ENCODE results near the gene OR5D18. TPM values are rescaled to one million over a fixed set of nuclear protein-coding genes. Genes with fewer than 3 reads are reported as not detected.

The OR5D18 gene
- total RNA-seq, result not detected
- polyA plus RNA-seq, result not detected
- long read RNA-seq, donor 1, result 0 reads
- long read RNA-seq, donor 2, result 0 reads

DNA sequence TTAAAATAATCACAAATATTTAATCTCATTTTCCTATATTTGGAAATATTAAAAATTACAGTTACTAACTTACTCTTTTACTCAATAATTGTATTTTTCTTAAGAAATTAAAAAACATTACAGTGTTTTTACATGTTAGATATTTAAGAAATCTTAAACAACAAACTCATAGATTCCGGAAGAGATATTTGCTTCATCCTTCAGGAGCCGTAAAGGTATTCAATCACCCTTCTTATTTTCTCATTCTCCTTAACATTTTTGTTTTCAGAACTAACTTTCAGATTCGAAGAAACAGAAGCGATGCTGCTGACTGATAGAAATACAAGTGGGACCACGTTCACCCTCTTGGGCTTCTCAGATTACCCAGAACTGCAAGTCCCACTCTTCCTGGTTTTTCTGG is at the start of gene OR5D18:
Gene OR5D18, plus strand, starts transcription at position 301 of the 400 bp plus-strand sequence. Its CDS starts 0 bp downstream, at position 301.
- no peak within 1 kb of the TSS for H3K4me3 ChIP-seq (ENCODE audit: low read length in 2 of 2)
- H3K4me1 ChIP-seq (ENCODE audit: control insufficient read depth in 1 of 2, insufficient read depth in 2 of 2, low read length in 2 of 2), result no peaks in the 10 kb centered on the region
- no peak within 1 kb of the TSS for H3K27ac ChIP-seq (ENCODE audit: low read depth in 1 of 2, low read length in 2 of 2)
- H3K9me3 ChIP-seq (ENCODE audit: control insufficient read depth, low read length), result no peaks in the 10 kb centered on the region
- no peaks in the 10 kb centered on the region for H3K27me3 ChIP-seq (ENCODE audit: control insufficient read depth in 1 of 2, insufficient read depth in 2 of 2, low read length in 1 of 2)
- no peaks in the 10 kb centered on the region for H3K36me3 ChIP-seq (ENCODE audit: control insufficient read depth in 1 of 2, insufficient read depth in 2 of 2, low read length in 1 of 2)
- no peak for ATAC-seq (ENCODE audit: low FRiP score)
- DNase-seq, result no peak
- WGBS, 2 donors, result 80 to 82% methylated on average over 5 of the region's 5 CpGs
- intact Hi-C loops (cut with DNase I), result no loop called here

DNA sequence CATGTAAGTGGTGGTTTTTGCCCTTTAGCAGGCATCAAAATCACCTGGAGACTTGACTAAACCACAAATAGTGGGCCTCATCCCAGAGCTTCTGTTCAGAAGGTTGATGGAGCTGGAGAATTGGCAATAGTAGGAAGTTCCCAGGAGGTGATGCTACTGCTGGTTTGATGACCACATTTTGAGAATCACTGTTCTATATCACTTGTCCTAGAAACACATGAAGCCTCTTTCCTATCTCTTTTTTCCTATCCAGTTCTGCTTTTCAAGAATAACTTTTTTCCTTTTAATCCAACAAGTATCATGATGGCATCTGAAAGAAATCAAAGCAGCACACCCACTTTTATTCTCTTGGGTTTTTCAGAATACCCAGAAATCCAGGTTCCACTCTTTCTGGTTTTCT is 46.3 kb upstream of the OR5D18 start, which contains the start of gene OR5D13:
Gene OR5D13, plus strand, starts transcription at position 301 of the 400 bp plus-strand sequence. Its CDS starts 0 bp downstream, at position 301.
- intact Hi-C loops (cut with DNase I), result no loop called here
- ATAC-seq (ENCODE audit: low FRiP score) (no peak), DNase-seq (no peak)
- Histone ChIP-seq H3K27me3 (ENCODE audit: control insufficient read depth in 1 of 2, insufficient read depth in 2 of 2, low read length in 1 of 2) (no peaks in the 10 kb centered on the region), H3K36me3 (ENCODE audit: control insufficient read depth in 1 of 2, insufficient read depth in 2 of 2, low read length in 1 of 2) (no peaks in the 10 kb centered on the region), H3K27ac (ENCODE audit: low read depth in 1 of 2, low read length in 2 of 2) (no peak within 1 kb of the TSS), H3K4me3 (ENCODE audit: low read length in 2 of 2) (no peak within 1 kb of the TSS), H3K9me3 (ENCODE audit: control insufficient read depth, low read length) (no peaks in the 10 kb centered on the region), H3K4me1 (ENCODE audit: control insufficient read depth in 1 of 2, insufficient read depth in 2 of 2, low read length in 2 of 2) (no peaks in the 10 kb centered on the region)

DNA sequence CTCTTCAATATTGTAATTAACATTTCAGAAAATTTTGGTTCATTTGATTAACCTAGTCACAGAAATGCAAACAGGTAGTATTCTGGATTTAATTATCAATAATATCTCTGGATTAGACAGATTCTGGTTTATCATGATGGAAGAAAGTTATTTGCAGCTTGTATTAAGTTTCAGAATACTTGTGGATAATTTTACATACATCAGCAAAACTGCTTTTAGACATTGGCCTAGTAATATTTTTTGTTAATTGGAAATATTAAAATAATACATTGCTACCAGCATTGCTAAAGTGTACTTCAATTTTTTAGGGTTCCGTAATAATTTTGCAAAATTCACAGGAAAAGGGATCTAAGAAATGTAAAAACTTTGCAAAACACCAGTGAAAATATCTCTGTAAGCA is 27.8 kb upstream of the OR5D18 start:
- H3K27ac ChIP-seq (ENCODE audit: low read depth in 1 of 2, low read length in 2 of 2), result no peak overlapping the region
- H3K36me3 ChIP-seq (ENCODE audit: control insufficient read depth in 1 of 2, insufficient read depth in 2 of 2, low read length in 1 of 2), result no peaks in the 10 kb centered on the region
- H3K27me3 ChIP-seq (ENCODE audit: control insufficient read depth in 1 of 2, insufficient read depth in 2 of 2, low read length in 1 of 2), result no peaks in the 10 kb centered on the region
- no peak for DNase-seq
- H3K4me1 ChIP-seq (ENCODE audit: control insufficient read depth in 1 of 2, insufficient read depth in 2 of 2, low read length in 2 of 2), result no peaks in the 10 kb centered on the region
- no peak for ATAC-seq (ENCODE audit: low FRiP score)
- intact Hi-C loops (cut with DNase I), result no loop called here
- H3K9me3 ChIP-seq (ENCODE audit: control insufficient read depth, low read length), result no peaks in the 10 kb centered on the region
- 86 to 88% methylated on average over 1 of the region's 1 CpG for WGBS, 2 donors
- H3K4me3 ChIP-seq (ENCODE audit: low read length in 2 of 2), result no peak overlapping the region

DNA sequence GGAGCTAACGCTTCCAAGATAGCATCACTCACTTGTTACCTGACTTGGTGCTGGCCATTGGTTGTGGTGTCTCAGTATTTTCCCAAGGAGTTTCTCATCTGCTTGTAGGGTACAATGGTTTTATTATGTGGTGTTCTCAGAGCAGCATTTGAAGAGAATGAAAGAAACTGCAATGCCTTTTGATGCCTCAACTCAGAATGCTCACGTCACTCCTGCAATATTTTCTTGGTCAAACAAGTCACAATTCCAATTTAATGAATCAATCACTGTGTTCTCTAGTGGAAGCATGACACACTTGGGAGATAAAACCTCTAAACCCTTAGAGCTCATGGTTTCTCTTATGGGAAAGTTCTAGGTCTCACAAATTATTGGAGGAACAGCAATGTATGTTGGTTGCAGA is 26.1 kb upstream of the OR5D18 start:
- intact Hi-C loops (cut with DNase I), result no loop called here
- no peaks in the 10 kb centered on the region for H3K36me3 ChIP-seq (ENCODE audit: control insufficient read depth in 1 of 2, insufficient read depth in 2 of 2, low read length in 1 of 2)
- no peaks in the 10 kb centered on the region for H3K27me3 ChIP-seq (ENCODE audit: control insufficient read depth in 1 of 2, insufficient read depth in 2 of 2, low read length in 1 of 2)
- no peak overlapping the region for H3K27ac ChIP-seq (ENCODE audit: low read depth in 1 of 2, low read length in 2 of 2)
- no peak for ATAC-seq (ENCODE audit: low FRiP score)
- WGBS, 2 donors, result 43 to 56% methylated on average over 2 of the region's 2 CpGs
- H3K9me3 ChIP-seq (ENCODE audit: control insufficient read depth, low read length), result no peaks in the 10 kb centered on the region
- no peak for DNase-seq
- H3K4me3 ChIP-seq (ENCODE audit: low read length in 2 of 2), result no peak overlapping the region
- no peaks in the 10 kb centered on the region for H3K4me1 ChIP-seq (ENCODE audit: control insufficient read depth in 1 of 2, insufficient read depth in 2 of 2, low read length in 2 of 2)

DNA sequence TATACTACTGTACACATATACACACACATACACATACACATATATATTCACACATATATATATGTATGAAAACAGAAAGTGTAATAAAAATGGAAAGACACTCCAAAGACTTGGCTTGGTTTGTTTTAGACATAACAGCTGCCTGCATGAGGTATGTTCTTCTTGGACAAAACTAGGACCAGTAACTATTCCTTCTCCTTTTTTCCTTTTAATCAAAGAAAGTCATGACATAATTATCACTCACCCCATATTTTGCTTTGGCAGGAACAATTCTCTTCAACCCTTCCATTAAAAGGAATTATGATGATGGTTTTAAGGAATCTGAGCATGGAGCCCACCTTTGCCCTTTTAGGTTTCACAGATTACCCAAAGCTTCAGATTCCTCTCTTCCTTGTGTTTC is 24.2 kb upstream of the OR5D18 start, which contains the start of gene OR5D14:
Gene OR5D14, plus strand, starts transcription at position 301 of the 400 bp plus-strand sequence. Its CDS starts 0 bp downstream, at position 301.
- H3K27me3 ChIP-seq (ENCODE audit: control insufficient read depth in 1 of 2, insufficient read depth in 2 of 2, low read length in 1 of 2), result no peaks in the 10 kb centered on the region
- intact Hi-C loops (cut with DNase I), result no loop called here
- H3K4me3 ChIP-seq (ENCODE audit: low read length in 2 of 2), result no peak within 1 kb of the TSS
- no peaks in the 10 kb centered on the region for H3K9me3 ChIP-seq (ENCODE audit: control insufficient read depth, low read length)
- H3K36me3 ChIP-seq (ENCODE audit: control insufficient read depth in 1 of 2, insufficient read depth in 2 of 2, low read length in 1 of 2), result no peaks in the 10 kb centered on the region
- no peaks in the 10 kb centered on the region for H3K4me1 ChIP-seq (ENCODE audit: control insufficient read depth in 1 of 2, insufficient read depth in 2 of 2, low read length in 2 of 2)
- DNase-seq (no peak), ATAC-seq (ENCODE audit: low FRiP score) (no peak)
- no peak within 1 kb of the TSS for H3K27ac ChIP-seq (ENCODE audit: low read depth in 1 of 2, low read length in 2 of 2)

DNA sequence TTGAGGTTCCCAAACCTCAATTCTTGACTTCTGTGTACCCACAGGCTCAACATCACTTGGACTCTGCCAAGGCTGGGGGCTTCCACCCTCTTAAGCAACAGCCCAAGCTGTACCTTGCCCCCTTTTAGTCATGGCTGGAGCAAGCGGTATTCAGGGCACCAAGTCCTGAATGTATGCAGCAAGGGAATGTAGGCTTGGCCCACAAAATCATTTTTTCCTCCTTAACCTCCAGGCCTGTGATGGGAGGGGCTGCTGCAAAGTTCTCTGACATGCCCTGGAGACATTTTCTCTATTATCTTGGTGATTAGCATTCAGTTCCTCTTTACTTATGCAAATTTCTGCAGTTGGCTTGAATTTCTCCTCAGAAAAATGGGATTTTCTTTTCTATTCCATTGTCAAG is 13.2 kb upstream of the OR5D18 start:
- no peak for ATAC-seq (ENCODE audit: low FRiP score)
- H3K27ac ChIP-seq (ENCODE audit: low read depth in 1 of 2, low read length in 2 of 2), result no peak overlapping the region

DNA sequence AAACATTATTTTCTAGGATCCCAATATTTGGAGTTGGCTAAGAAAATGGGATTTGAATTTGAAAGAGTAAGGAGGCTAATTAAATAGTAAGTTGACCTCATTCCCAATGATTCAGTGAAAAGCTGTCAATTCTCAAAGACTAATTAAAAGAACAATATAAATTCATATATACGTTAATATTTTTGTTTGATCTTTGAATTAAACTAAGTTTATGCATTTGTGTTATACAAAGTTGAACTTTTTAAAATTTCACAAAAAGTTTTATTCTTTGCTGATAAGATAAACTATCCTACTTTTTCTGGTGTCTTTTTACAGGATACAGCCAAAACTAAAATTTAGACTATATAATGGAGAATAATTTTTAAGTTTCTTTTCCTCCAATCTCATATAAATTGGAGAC is 8.4 kb upstream of the OR5D18 start, which contains the start of gene OR5L1:
Gene OR5L1, plus strand, starts transcription at position 301 of the 400 bp plus-strand sequence. CDS start 100 bp downstream, outside the sequence.
- WGBS, 2 donors, result 87 to 94% methylated on average over 1 of the region's 1 CpG
- Histone ChIP-seq H3K4me1 (ENCODE audit: control insufficient read depth in 1 of 2, insufficient read depth in 2 of 2, low read length in 2 of 2) (no peaks in the 10 kb centered on the region), H3K9me3 (ENCODE audit: control insufficient read depth, low read length) (no peaks in the 10 kb centered on the region), H3K4me3 (ENCODE audit: low read length in 2 of 2) (no peak within 1 kb of the TSS), H3K27ac (ENCODE audit: low read depth in 1 of 2, low read length in 2 of 2) (no peak within 1 kb of the TSS), H3K36me3 (ENCODE audit: control insufficient read depth in 1 of 2, insufficient read depth in 2 of 2, low read length in 1 of 2) (no peaks in the 10 kb centered on the region), H3K27me3 (ENCODE audit: control insufficient read depth in 1 of 2, insufficient read depth in 2 of 2, low read length in 1 of 2) (no peaks in the 10 kb centered on the region)
- ATAC-seq (ENCODE audit: low FRiP score) (no peak), DNase-seq (no peak)
- intact Hi-C loops (cut with DNase I), result no loop called here

More for the DNA sequence above, 13.2 kb upstream of the OR5D18 start:
- Histone ChIP-seq H3K36me3 (ENCODE audit: control insufficient read depth in 1 of 2, insufficient read depth in 2 of 2, low read length in 1 of 2) (no peaks in the 10 kb centered on the region), H3K4me3 (ENCODE audit: low read length in 2 of 2) (no peak overlapping the region), H3K4me1 (ENCODE audit: control insufficient read depth in 1 of 2, insufficient read depth in 2 of 2, low read length in 2 of 2) (no peaks in the 10 kb centered on the region), H3K27me3 (ENCODE audit: control insufficient read depth in 1 of 2, insufficient read depth in 2 of 2, low read length in 1 of 2) (no peaks in the 10 kb centered on the region), H3K9me3 (ENCODE audit: control insufficient read depth, low read length) (no peaks in the 10 kb centered on the region)
- intact Hi-C loops (cut with DNase I), result no loop called here
- WGBS, 2 donors, result 85 to 95% methylated on average over 1 of the region's 1 CpG
- DNase-seq, result no peak

DNA sequence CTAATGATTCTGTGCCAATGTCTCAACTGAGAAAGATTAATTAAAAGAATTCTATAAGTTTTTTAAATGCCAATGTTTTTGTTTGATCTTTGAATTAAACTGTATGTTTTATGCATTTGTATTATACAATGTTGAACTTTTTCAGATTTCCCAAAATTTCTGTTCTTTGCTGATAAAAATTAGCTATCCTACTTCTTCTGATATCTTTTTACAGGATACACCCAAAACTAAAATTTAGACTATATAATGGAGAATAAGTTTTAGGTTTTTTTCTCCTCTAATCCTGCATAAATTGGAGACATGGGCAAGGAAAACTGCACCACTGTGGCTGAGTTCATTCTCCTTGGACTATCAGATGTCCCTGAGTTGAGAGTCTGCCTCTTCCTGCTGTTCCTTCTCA is 7.5 kb downstream of the OR5D18 start, which contains the start of gene OR5L2:
Gene OR5L2, plus strand, starts transcription at position 301 of the 400 bp plus-strand sequence. Its CDS starts 0 bp downstream, at position 301.
- no peak within 1 kb of the TSS for H3K27ac ChIP-seq (ENCODE audit: low read depth in 1 of 2, low read length in 2 of 2)
- no peak within 1 kb of the TSS for H3K4me3 ChIP-seq (ENCODE audit: low read length in 2 of 2)
- no peaks in the 10 kb centered on the region for H3K36me3 ChIP-seq (ENCODE audit: control insufficient read depth in 1 of 2, insufficient read depth in 2 of 2, low read length in 1 of 2)
- no peaks in the 10 kb centered on the region for H3K4me1 ChIP-seq (ENCODE audit: control insufficient read depth in 1 of 2, insufficient read depth in 2 of 2, low read length in 2 of 2)
- intact Hi-C loops (cut with DNase I), result no loop called here
- H3K27me3 ChIP-seq (ENCODE audit: control insufficient read depth in 1 of 2, insufficient read depth in 2 of 2, low read length in 1 of 2), result no peaks in the 10 kb centered on the region
- DNase-seq (no peak), ATAC-seq (ENCODE audit: low FRiP score) (no peak)
- H3K9me3 ChIP-seq (ENCODE audit: control insufficient read depth, low read length), result no peaks in the 10 kb centered on the region

DNA sequence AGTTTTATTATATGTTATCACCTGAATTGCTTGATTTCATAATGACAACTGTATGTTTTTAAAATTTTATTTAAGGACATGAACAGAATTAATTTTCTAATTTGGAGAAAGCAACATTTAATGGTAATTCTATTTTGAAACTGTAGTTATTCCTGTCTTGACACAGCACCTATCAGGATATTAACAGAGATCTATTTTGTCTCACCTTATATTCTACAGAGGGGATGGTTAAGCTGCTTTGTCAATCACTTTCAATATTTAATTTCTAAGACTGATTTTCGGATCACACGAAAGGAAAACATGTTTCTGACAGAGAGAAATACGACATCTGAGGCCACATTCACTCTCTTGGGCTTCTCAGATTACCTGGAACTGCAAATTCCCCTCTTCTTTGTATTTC is 19.0 kb downstream of the OR5D18 start, which contains the start of gene OR5D16:
Gene OR5D16, plus strand, starts transcription at position 301 of the 400 bp plus-strand sequence. Its CDS starts 0 bp downstream, at position 301.
- ATAC-seq (ENCODE audit: low FRiP score), result no peak
- Histone ChIP-seq H3K27me3 (ENCODE audit: control insufficient read depth in 1 of 2, insufficient read depth in 2 of 2, low read length in 1 of 2) (no peaks in the 10 kb centered on the region), H3K9me3 (ENCODE audit: control insufficient read depth, low read length) (peaks cover 2% of the 10 kb centered on the region), H3K27ac (ENCODE audit: low read depth in 1 of 2, low read length in 2 of 2) (no peak within 1 kb of the TSS), H3K36me3 (ENCODE audit: control insufficient read depth in 1 of 2, insufficient read depth in 2 of 2, low read length in 1 of 2) (no peaks in the 10 kb centered on the region), H3K4me3 (ENCODE audit: low read length in 2 of 2) (no peak within 1 kb of the TSS), H3K4me1 (ENCODE audit: control insufficient read depth in 1 of 2, insufficient read depth in 2 of 2, low read length in 2 of 2) (no peaks in the 10 kb centered on the region)
- intact Hi-C loops (cut with DNase I), result no loop called here
- 23 to 45% methylated on average over 3 of the region's 3 CpGs for WGBS, 2 donors
- DNase-seq, result no peak

Measured in aorta (tissue), 5 donors.